HG03460 (cell line): ENCODE results near the gene C6orf136.
"Not testable (repeated sequence)": the region's sequence is repeated elsewhere in the genome, so short reads cannot be mapped to it uniquely, and the experiment has no call there.

Source experiments
- ATAC-seq: cut with Tn5 transposase; IDR thresholded peaks from one replicate; pipeline ENCODE4 v1.9.1; 2021; ENCODE audit not compliant: unreplicated experiment

The C6orf136 gene

DNA sequence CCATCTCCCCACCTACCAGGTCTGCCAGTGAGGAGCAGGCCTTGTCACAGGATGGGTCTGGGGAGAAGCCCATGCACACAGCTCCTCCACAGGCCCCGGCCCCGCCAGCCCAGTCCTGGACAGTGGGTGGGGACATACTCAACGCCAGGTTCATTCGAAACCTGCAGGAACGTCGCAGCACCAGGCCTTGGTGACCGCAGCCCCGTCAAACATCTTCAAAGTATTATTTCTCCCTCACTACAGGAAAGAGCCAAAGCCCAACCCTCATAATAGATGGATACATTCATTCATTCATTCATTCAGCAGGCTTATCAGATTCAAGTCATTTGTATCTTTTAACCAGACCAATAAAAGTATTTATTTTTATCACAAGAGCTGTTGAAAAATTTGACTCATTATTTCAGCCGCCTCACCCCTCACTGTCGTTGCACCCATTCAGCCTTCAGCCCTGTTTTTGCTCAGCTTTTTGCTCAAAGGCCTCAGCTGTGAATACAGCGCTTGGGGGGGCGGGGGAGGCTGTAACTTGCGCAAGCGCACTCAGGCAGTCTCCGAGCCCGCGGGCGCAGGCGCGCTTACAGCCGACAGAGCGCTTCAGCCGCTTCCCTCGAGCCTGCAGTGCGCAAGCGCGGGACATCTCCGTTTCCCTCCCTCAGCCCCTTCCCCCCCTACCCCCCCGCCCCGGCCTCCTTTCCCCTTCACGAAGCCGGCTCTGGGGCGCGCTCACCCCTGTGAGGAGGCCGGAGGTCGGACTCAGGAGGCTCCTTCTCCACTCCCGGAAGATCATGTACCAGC is at the start of gene C6orf136:
C6orf136 (plus strand) TSS at position 684 of the 792 bp plus-strand sequence; CDS start at position 783, 99 bp downstream.
- ATAC-seq = peak; percentile 44

- ATAC-seq = not testable (repeated sequence)
These were observed 49.4 kb upstream of the C6orf136 start for GRCh38 chr6:30597315-30598144.

- ATAC-seq = no peak
These were observed 47.9 kb upstream of the C6orf136 start for GRCh38 chr6:30598912-30599624.

DNA sequence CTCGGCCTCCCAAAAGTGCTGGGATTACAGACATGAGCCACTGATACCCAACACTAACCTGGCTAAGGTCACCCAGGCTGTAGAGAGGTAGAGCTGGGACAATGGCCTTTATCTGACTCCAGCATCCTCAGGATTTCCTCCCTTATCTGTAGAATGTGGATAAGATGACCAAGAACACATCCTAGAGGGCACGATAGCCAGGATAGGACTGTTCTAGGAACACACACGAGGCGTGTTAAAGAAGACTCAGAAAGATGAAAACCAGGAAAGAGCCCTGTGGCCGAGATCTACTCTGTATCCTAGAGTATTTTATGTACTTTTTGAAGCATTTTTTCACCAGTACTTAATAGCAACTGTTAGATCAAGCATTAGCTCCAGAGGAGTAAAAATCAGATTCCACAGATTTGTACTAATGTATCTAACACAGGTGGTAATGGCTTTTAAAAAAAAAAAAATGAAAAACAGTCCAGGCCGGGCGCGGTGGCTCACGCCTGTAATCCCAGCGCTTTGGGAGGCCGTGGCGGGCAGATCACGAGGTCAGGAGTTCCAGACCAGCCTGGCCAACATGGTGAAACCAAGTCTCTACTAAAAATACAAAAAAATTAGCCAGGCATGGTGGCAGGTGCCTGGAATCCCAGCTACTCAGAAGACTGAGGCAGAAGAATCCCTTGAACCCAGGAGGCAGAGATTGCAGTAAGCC is 47.2 kb upstream of the C6orf136 start:
- no peak for ATAC-seq

GRCh38 chr6:30600451-30600961 is 46.4 kb upstream of the C6orf136 start:
- ATAC-seq = no peak

DNA sequence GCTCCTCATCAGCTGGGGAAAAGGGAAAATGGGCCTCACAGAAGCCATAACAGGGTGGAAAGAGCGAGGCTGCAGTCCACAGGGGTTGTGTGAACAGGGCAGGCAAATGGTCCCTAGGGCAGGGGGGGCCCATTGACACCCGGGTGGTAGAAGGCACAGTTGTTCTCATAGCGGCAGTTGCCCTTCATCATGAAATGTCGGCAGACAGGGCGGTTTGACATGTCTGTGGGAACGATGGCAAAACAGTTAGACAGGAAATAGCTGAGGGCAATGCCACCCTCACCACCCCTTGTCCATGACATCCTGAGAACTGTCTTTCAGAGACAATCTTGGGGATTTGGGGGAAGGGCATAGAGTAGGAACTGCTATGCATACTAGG is 45.5 kb upstream of the C6orf136 start:
- ATAC-seq = no peak

DNA sequence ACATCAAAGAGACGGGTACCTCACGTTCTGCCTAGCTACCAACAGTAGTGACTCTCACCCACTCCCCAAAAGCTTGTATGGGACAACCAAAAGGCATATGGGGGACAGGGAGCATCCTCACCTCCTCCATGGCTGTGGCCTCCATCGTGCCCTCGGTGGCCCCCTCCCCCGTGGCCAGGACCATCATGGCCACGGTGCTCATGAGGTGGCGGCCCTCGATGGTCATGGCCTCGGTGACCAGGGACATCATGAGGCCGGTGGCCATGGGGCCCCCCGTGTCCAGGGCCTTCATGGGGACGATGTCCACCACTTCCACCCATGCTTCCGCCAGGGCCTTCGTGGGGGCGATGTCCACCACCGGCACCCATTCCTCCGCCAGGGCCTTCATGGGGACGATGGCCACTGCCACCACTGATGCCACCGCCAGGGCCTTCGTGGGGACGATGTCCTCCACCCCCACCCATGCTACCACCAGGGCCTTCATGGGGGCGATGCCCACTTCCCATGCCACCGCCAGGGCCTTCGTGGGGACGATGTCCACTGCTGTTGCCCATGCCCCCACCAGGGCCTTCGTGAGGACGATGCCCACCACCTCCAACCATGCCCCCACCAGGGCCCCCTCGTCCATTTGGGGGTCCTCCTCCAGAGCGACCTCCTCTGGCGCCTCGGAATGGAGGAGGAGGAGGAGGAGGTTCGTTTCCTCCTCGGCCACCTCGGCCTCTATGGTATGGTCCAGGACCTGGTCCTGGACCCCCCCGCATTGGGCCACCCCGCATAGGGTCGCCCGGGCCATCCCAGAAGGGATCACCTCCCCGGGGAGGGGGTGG is 44.9 kb upstream of the C6orf136 start:
- ATAC-seq = no peak

DNA sequence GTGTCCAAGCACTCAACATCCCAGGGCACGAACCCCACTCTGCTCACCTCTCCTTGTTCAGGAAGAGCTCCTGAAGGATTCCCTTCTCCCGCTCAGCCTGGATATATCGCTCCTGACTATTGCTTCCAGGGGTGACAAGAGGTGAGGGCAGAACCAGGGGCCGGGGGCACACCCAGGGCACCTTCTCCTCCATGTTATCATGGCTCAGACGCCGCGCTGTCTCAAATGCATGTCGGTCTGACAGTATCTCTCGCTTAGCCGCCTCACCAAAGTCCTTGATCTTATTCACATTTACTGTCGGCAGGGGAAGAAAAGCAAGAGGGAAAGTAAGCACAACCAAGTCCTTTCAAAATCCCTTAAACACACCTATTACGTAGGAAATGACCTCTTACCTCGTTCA is 43.0 kb upstream of the C6orf136 start:
- no peak for ATAC-seq

DNA sequence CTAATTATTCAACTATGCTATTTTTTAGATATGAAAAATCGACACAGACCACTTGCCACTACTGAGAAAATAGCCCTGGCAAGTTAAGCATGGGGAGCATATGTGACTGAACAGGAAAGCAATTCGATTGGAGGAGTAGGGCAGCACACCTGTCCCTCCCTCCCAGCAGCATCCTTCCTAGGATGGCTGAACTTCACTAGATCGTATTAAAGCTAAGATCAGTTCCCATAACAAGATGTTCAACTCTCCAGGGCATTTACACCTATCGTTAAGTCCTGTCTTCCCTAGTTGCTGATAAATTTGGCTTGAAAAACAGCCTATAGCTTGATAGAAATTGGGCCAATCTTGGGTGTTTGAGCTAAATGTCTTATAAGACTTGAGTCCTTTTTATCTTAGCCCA is 36.9 kb upstream of the C6orf136 start:
- ATAC-seq = no peak

DNA sequence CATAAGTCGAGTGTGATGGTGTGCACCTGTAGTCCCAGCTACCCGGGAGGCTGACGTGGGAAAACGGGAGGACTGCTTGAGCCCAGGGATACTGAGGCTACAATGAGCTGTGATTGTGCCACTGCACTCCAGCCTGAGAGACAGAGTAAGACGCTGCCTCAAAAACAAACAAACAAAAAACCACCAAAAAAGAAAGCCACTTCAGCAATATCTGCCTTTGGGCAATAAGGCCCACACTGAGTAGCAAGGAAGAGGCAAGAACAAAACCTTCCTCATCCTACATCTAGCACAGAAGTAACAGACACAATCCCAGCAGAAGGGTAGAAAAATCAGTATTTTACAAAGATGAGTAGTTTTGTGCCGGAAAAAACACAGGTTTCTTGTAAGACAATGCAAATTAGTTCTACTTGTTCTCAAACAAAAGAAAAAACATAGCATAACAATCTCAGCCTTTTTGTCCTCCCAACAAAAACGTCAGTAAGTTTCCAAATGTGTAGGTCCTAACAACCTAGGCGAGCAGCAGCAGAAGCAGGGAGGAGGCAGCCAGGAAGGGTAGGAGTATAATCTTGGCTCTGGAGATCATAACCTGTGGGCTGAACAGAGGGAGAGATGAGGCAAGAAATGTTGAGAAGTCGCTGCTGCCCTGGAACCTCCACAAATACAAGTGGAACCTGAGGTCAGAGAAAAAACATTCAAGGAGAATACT is 35.6 kb upstream of the C6orf136 start:
- ATAC-seq = no peak

DNA sequence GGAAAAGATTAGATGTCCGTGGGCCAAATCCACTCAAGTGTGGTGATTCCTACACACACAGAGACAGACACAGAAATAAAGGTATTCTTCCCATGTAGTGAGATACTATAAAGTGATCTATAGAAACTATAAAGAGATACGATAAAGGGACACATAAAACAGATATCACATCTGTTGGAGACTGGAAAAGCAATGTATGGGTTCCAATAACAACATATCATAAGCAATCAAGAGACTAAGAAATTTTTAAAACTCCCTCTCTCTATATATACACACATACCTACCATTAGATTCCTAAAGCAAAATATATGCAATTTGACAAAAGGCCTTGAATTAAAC is 35.1 kb upstream of the C6orf136 start:
- no peak for ATAC-seq

GRCh38 chr6:30612213-30612612 is 34.7 kb upstream of the C6orf136 start:
- ATAC-seq = no peak

GRCh38 chr6:30612687-30613248 is 34.2 kb upstream of the C6orf136 start:
- no peak for ATAC-seq

DNA sequence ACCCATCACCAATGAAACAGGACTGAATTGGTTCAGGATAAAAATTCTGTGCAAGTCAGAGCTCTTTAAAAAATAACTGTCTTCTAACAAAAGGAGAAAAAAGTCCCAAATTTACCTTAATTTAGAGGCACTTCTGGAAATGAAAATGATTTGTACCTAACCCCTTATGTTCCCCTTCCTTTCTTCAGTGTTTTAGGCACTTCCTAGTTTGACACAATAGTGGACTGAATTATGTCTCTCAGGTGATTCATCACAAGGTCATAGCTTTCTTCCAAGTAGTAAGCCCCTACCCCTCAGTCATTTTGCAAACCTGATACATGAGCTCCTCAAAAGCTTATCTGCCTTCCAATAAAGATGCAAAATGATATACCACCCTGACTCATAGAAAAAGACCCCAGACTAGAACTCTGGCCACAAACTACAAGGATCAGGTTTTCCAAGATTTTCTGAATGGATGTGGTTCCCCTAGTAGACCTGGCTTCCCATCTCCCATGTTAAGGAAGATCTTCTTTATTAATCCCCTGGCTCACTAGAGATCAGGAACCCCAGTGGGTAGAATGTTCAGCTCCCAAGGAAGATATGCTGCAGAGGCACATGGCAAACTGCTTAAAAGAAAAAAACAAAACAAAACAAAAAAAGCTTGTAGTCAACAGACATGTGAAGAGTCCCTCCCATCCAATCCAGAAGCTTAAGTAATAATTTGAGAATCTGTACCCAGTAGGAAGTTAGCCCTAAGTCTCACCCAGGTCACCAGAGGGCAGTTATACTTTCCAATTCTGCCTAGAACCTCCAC is 33.5 kb upstream of the C6orf136 start:
- ATAC-seq = no peak

GRCh38 chr6:30614044-30614842 is 32.7 kb upstream of the C6orf136 start:
- no peak for ATAC-seq

GRCh38 chr6:30614843-30615218 is 32.1 kb upstream of the C6orf136 start:
- ATAC-seq = peak; percentile 44

DNA sequence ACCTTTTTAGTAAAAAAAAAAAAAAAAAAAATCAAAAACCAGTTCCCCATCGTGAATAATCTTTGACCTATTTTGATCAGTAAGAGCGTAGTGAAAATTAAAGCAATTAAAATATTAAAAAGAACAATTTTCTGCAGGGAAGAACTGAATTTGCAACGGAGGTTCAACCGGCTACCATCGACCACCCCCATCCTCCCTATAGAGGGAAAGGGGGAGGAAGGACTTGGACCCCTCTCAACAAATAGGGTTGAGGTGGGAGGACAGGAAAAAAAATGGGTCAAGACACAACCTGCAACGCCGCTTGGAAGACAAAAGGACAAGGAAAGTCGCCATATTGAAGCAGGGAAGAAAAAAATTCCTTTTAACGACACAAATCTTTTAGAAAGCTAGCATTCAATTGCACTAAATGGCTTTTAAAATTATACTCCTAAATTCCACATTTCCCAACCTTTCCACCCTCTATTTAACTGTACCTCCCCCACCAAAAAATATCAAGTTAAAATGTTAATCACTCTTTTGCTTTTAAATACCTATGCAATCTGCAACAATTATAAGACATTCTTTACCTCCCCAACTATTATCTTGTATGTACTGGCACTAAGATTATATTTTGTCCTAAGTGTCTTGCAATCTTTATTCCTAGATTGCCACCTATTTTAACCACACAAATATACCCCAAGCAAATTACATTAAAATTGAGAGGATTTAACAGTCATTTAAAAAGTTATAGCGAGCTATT is 31.5 kb upstream of the C6orf136 start:
- ATAC-seq = no peak
